ENCODE measurements around the gene SH3D19. TPM values are rescaled to one million over a fixed set of nuclear protein-coding genes. Genes with fewer than 3 reads are reported as not detected.

Gene SH3D19
- total RNA-seq, 4 donors from 2014 or later: 35.6 to 73.1 (median 50.5) TPM

DNA sequence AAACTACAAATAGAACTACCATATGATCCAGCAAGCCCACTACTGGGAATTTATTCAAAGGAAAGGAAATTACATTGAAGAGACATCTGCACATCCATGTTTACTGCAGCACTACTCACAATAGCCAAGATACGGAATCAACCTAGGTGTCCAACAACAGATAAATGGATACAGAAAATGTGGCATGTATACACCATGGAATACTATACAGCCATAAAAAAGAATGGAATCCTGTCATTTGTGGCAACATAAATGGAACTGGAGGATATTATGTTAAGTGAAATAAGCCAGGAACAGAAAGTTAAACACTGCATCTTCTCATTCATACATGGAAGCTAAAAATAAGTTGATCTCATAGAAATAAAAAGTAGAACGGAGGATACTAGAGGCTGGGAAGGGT lies 167.9 kb downstream of the SH3D19 start:
- Histone ChIP-seq H3K4me3 (no peak overlapping the region), H3K27ac (no peak overlapping the region), H3K27me3 (no peaks in the 10 kb centered on the region), H3K36me3 (peaks cover 0 to 4% of the 10 kb centered on the region in 2 donors), H3K9me3 (no peaks in the 10 kb centered on the region), H3K4me1 (no peaks in the 10 kb centered on the region)
- DNase-seq: no peak
- no peak for ATAC-seq
- intact Hi-C loops (cut with DNase I; ENCODE audit: low total_unique reads): no loop called here
- no peak for TF ChIP-seq POLR2A (IDR thresholded peaks at IDR 0.05)
- TF ChIP-seq, protein P1, sequence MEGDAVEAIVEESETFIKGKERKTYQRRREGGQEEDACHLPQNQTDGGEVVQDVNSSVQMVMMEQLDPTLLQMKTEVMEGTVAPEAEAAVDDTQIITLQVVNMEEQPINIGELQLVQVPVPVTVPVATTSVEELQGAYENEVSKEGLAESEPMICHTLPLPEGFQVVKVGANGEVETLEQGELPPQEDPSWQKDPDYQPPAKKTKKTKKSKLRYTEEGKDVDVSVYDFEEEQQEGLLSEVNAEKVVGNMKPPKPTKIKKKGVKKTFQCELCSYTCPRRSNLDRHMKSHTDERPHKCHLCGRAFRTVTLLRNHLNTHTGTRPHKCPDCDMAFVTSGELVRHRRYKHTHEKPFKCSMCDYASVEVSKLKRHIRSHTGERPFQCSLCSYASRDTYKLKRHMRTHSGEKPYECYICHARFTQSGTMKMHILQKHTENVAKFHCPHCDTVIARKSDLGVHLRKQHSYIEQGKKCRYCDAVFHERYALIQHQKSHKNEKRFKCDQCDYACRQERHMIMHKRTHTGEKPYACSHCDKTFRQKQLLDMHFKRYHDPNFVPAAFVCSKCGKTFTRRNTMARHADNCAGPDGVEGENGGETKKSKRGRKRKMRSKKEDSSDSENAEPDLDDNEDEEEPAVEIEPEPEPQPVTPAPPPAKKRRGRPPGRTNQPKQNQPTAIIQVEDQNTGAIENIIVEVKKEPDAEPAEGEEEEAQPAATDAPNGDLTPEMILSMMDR (IDR thresholded peaks at IDR 0.05 in 4 of 5, conservative IDR thresholded peaks at IDR 0.05 in 1 of 5): no peak
- in situ Hi-C loops (cut with MboI; ENCODE audit: low sequenced_read_pairs in 4 of 4): no loop called here

DNA sequence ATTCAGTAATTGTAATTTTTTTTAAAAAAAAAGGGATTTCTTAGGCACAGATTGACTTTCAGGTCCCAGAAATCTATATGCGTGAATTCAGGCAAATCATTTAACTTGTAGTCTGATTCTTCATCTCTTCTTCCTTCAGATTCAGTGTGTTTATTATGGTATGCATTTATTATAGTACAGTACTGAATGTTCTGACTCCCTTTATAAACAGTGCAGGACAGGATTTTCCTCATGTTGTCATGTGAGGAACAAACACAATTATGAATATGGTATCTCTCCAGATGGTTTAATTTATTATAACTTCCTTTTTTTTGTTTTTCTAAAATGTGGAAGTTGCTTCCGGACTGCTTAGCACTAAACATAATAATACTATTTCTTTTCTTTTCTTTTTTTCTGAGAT lies 171.8 kb downstream of the SH3D19 start:
- H3K36me3 ChIP-seq: peaks cover 0 to 12% of the 10 kb centered on the region in 2 donors
- H3K4me1 ChIP-seq: no peaks in the 10 kb centered on the region
- in situ Hi-C loops (cut with MboI; ENCODE audit: low sequenced_read_pairs in 4 of 4) (no loop called here), intact Hi-C loops (cut with DNase I; ENCODE audit: low total_unique reads) (no loop called here)
- TF ChIP-seq POLR2A (IDR thresholded peaks at IDR 0.05): no peak
- TF ChIP-seq, protein P1 (IDR thresholded peaks at IDR 0.05 in 4 of 5, conservative IDR thresholded peaks at IDR 0.05 in 1 of 5): no peak
- no peak overlapping the region for H3K4me3 ChIP-seq
- DNase-seq (no peak), ATAC-seq (no peak)
- no peaks in the 10 kb centered on the region for H3K27me3 ChIP-seq
- H3K27ac ChIP-seq: no peak overlapping the region
- no peaks in the 10 kb centered on the region for H3K9me3 ChIP-seq

DNA sequence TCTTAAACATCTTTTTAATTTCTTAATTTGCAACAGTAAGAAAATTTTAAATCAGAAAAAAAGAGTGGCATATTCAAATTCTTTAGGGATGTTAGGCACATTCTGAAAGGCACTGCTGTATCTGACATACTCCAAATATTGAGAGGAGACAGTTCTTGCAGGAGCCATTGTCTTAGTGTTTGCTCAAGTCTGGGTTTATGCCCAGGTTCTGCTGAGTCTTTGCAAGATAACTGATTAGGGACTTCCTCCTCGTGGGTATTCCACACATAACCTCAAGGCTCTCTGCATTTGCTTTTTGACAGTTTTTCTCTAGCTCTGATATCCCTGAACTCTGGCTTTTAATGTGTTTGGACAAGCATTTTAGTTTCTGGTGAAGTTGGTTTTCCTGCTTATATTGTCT lies 173.4 kb downstream of the SH3D19 start:
- ATAC-seq (no peak), DNase-seq (no peak)
- Histone ChIP-seq H3K9me3 (no peaks in the 10 kb centered on the region), H3K27me3 (no peaks in the 10 kb centered on the region), H3K4me1 (no peaks in the 10 kb centered on the region), H3K4me3 (no peak overlapping the region), H3K27ac (no peak overlapping the region), H3K36me3 (peaks cover 0 to 21% of the 10 kb centered on the region in 2 donors)
- in situ Hi-C loops (cut with MboI; ENCODE audit: low sequenced_read_pairs in 4 of 4): no loop called here
- intact Hi-C loops (cut with DNase I; ENCODE audit: low total_unique reads): no loop called here
- TF ChIP-seq, protein P1 (IDR thresholded peaks at IDR 0.05 in 4 of 5, conservative IDR thresholded peaks at IDR 0.05 in 1 of 5): no peak
- no peak for TF ChIP-seq POLR2A (IDR thresholded peaks at IDR 0.05)

DNA sequence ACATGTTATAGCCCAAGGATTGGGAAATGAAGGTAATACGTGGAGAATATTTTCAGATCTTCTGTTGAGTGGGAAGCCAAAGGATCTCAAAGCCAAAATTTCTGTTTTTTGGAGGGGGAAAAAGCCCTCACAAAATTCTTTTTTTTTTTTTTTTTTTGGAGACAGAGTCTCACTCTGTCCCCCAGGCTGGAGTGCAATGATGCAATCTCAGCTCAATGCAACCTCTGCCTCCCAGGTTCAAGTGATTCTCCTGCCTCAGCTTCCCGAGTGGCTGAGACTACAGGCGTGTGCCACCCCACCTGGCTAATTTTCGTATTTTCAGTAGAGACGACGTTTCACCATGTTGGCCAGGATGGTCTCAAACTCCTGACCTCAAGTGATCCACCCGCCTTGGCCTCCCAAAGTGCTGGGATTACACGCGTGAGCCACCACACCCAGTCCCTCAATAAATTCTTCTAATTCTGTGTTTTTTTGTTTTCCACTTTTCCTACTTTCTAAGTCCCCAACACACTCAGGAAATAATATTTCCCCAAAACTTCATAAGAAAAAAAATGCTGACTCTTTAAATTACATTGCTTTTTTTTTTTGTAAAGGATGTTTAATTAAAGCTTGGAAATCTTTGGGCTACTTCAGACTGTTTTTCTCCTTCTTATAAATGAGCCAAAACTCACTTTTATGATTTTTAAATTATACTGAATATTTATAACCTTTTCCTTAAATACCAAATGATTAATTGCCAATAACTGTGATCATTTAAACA lies 174.4 kb downstream of the SH3D19 start:
- ATAC-seq (no peak), DNase-seq (no peak)
- Histone ChIP-seq H3K27ac (no peak overlapping the region), H3K27me3 (no peaks in the 10 kb centered on the region), H3K4me1 (no peaks in the 10 kb centered on the region), H3K4me3 (no peak overlapping the region), H3K36me3 (peaks cover 0 to 31% of the 10 kb centered on the region in 2 donors), H3K9me3 (no peaks in the 10 kb centered on the region)
- intact Hi-C loops (cut with DNase I; ENCODE audit: low total_unique reads): no loop called here
- TF ChIP-seq, protein P1 (IDR thresholded peaks at IDR 0.05 in 4 of 5, conservative IDR thresholded peaks at IDR 0.05 in 1 of 5): no peak
- no peak for TF ChIP-seq POLR2A (IDR thresholded peaks at IDR 0.05)
- in situ Hi-C loops (cut with MboI; ENCODE audit: low sequenced_read_pairs in 4 of 4): no loop called here
